Measurements from ENCODE around the gene GSDMA.
A peak's percentile ranks its signal among the peaks of the same experiment; 100 is the strongest.

The GSDMA gene

GRCh38 chr17:39962642-39963220 is at the start of gene GSDMA:
TSS of gene GSDMA (plus strand) at chr17:39963004. CDS start at chr17:39965688, 2,684 bp downstream.
- no peak for DNase-seq
- no peak for TF ChIP-seq GATA1 (IDR thresholded peaks at IDR 0.05; ENCODE audit: low read depth, low read length)
- no peak for TF ChIP-seq POLR2A (IDR thresholded peaks at IDR 0.05; ENCODE audit: low read length)

- no peak for DNase-seq
Measured at GRCh38 chr17:39913989-39914388, 48.8 kb upstream of the GSDMA start.

GRCh38 chr17:39915559-39915958 is 47.2 kb upstream of the GSDMA start:
- no peak for TF ChIP-seq POLR2A (IDR thresholded peaks at IDR 0.05; ENCODE audit: low read length)
- no peak for TF ChIP-seq GATA1 (IDR thresholded peaks at IDR 0.05; ENCODE audit: low read depth, low read length)
- DNase-seq: no peak

More at GRCh38 chr17:39913989-39914388, 48.8 kb upstream of the GSDMA start:
- TF ChIP-seq POLR2A (IDR thresholded peaks at IDR 0.05; ENCODE audit: low read length): no peak
- no peak for TF ChIP-seq GATA1 (IDR thresholded peaks at IDR 0.05; ENCODE audit: low read depth, low read length)

DNA sequence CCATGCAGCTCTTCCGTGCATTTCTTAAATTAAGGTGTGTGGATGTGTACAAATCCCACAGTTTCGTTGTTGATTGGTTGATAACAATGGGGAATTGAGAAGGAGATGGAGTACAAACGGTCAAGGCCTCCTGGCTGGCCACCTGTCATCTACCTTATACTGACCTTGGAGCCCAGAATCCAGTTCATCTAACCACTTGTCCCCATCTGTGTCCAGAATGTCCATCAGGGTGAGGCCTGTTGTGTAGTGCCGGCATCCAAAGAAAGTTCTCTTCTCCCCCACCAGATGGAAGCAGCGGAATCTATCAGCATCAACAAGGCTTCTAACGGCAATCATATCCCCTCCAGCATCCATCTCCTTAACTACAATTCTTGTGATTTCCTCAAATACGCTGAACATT is 45.9 kb upstream of the GSDMA start:
- TF ChIP-seq POLR2A (IDR thresholded peaks at IDR 0.05; ENCODE audit: low read length): no peak
- TF ChIP-seq GATA1 (IDR thresholded peaks at IDR 0.05; ENCODE audit: low read depth, low read length): no peak
- peak; percentile 16 to 20 for DNase-seq

- TF ChIP-seq GATA1 (IDR thresholded peaks at IDR 0.05; ENCODE audit: low read depth, low read length) (no peak), POLR2A (IDR thresholded peaks at IDR 0.05; ENCODE audit: low read length) (no peak)
- peak; percentile 70 to 83 for DNase-seq
Measured at GRCh38 chr17:39919087-39919683, 43.6 kb upstream of the GSDMA start.

- DNase-seq: no peak
- no peak for TF ChIP-seq GATA1 (IDR thresholded peaks at IDR 0.05; ENCODE audit: low read depth, low read length)
- TF ChIP-seq POLR2A (IDR thresholded peaks at IDR 0.05; ENCODE audit: low read length): no peak
Measured at GRCh38 chr17:39920218-39921210, 42.3 kb upstream of the GSDMA start.

DNA sequence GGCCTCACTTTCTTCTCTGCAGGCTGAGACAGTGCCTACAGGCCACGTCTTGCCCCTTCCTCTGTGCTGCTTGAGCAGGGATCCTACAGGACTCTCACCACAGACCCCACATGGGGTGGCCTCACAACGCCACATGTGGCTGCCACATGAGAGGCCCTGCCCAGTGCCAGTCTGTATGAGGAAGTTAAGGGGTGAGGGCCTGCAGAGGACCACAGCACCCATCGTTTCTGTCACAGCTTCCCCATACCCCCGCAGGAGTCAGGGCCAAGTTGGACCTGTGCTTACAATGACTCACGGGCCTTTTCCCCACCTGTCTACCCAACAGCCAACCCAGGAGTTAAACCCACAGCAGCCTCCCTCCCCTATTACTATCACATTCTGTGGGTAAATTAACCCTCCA is 41.5 kb upstream of the GSDMA start:
- DNase-seq: no peak
- TF ChIP-seq GATA1 (IDR thresholded peaks at IDR 0.05; ENCODE audit: low read depth, low read length) (no peak), POLR2A (IDR thresholded peaks at IDR 0.05; ENCODE audit: low read length) (no peak)

DNA sequence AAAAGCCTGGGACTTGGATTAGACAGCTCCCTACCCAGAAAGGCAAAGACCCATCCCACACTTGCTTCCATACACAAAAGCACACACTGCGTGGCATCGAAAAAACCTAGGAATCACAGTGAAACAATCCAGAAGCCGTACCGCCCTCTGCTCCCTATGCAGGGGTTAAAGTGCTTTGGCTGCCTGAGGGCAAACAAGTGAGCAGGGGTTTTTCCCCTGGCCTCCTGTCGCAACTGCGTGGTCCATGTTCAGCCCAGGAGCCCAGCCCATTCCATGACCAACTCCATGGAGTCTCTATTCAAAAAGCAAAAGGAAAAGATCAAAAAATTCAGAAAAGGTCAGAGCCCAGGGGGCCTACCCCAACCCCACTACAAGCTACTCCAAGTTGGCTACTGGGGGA is 40.8 kb upstream of the GSDMA start:
- no peak for TF ChIP-seq POLR2A (IDR thresholded peaks at IDR 0.05; ENCODE audit: low read length)
- no peak for TF ChIP-seq GATA1 (IDR thresholded peaks at IDR 0.05; ENCODE audit: low read depth, low read length)
- DNase-seq: no peak

DNA sequence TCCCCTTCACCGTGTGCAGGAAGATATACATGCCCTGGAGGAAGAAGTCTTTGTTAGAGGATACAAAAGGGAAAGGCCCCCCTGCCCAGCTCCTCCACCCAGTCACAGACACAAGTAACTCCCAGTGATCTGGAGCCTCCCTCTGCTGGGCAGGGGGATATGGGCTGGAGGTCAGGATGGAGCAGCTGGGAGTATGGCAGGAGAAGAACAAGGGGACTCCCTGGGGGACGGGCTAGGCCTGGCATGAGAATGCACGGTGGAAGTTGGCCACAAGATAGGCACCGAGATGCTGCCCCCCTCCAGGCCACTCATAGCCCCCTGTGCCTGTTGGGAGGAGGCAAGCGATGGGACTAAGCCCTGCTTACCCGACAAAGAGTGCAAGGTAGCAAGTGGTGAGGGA is 39.6 kb upstream of the GSDMA start:
- no peak for TF ChIP-seq GATA1 (IDR thresholded peaks at IDR 0.05; ENCODE audit: low read depth, low read length)
- no peak for TF ChIP-seq POLR2A (IDR thresholded peaks at IDR 0.05; ENCODE audit: low read length)
- no peak for DNase-seq

DNA sequence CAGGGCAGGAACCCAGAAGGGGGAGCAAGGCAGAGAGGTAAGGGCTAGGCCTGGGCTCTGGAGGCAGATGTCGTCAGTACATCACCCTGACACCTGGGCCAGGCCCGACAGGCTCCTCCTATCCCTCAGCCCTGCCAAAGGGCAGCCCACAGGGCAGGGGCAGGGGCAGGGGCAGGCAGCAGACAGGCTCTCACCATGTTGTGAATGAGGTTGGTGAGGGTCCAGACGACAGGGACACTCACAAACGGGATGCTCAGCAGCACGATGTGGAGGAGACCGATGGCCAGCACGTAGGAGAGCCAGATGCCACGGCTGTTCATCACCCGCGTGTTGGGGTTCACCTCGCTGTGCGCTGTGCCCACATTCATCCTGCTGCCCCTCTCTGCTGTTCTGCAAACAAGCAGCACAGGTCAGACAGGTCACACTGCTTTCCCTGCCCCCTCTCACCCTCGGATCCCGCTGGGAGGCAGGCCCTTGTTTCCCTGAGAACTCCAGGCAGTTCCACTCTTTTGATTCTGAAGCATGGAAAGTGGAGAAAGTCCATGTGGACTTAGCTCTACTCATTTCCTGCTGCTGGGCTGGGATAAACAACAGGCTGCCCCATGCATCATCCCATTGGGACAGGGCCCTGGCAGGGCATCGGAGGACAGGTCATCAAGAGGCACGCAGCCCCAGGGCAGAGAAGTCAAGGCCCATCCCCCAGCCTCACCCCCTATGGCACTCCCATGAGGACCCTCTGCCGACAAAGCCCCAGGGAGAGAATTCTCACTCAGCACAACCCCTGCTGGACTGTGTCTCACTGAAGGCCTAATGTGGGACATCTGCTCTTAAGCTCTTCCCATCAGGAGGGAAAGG is 38.7 kb upstream of the GSDMA start:
- no peak for DNase-seq
- TF ChIP-seq GATA1 (IDR thresholded peaks at IDR 0.05; ENCODE audit: low read depth, low read length): no peak
- TF ChIP-seq POLR2A (IDR thresholded peaks at IDR 0.05; ENCODE audit: low read length): no peak

DNA sequence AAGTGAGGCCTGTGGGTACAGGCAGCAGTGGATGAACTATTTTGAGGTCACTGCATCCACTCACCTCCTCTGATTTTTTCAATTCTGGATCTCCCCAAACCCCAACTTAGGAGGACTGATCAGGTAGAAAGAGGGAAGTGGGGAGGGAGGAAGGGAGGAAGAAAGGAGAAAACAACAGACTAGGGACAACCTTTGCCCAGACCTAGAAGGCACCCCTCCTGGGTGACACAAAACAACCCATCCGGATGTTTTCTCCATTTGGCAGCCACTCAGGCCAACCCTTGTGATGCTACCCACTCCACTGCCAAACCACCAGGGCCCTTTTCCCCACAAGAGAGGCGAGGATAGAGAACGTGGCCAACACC is 38.1 kb upstream of the GSDMA start:
- TF ChIP-seq POLR2A (IDR thresholded peaks at IDR 0.05; ENCODE audit: low read length) (no peak), GATA1 (IDR thresholded peaks at IDR 0.05; ENCODE audit: low read depth, low read length) (no peak)
- no peak for DNase-seq

GRCh38 chr17:39925282-39926134 is 37.3 kb upstream of the GSDMA start:
- peak; percentile 45 to 57 for DNase-seq
- no peak for TF ChIP-seq GATA1 (IDR thresholded peaks at IDR 0.05; ENCODE audit: low read depth, low read length)
- TF ChIP-seq POLR2A (IDR thresholded peaks at IDR 0.05; ENCODE audit: low read length): no peak
